NCI-H2107 treated with DMSO at 0.1 percent for 48 hours (cell line): ENCODE measurements around the gene C6orf62.
"Not testable (repeated sequence)": the region's sequence is repeated elsewhere in the genome, so short reads cannot be mapped to it uniquely, and the experiment has no call there.

Experiments
- DNase-seq: peaks from one replicate; lab custom pipeline; 2025; ENCODE audit not compliant: unreplicated experiment; lab: John Stamatoyannopoulos, UW

C6orf62 gene

GRCh38 chr6:24702720-24703282, 16.2 kb downstream of the C6orf62 start:
- no peak for DNase-seq

GRCh38 chr6:24699521-24700359, 19.2 kb downstream of the C6orf62 start:
- DNase-seq = no peak

DNA sequence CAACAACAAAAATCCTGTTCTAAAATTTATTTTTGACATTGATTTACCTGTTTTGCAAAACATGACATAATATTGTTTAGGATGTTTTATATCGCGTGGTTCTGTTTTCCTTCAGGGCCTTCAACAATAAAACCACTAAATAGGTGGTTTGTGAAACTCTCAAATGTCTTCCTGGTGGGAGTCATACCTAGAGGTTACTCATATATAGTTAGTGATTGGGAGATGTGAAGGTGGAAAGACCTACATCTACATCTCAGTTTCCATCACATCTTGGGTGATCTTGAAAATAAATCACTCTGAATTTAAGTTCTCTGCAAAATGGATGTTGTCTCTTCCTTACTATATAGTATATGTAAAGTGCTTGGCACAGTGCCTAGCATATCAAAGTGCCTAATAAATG, 22.9 kb downstream of the C6orf62 start:
- DNase-seq = no peak

DNA sequence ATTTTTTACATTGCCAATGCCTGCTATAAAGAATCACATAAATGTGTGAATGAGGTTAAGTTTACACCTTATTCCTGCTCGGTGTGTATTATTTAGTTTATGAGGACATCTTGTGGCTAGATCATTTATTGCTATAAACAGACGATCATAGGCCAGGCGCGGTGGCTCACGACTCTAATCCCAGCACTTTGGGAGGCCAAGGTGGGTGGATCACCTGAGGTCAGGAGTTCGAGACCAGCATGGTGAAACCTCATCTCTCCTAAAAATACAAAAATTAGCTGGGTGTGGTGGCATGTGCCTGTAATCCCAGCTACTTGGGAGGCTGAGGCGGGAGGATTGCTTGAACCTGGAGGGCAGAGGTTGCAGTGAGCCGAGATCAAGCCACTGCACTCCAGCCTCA, 23.3 kb downstream of the C6orf62 start:
- peak; percentile 22 for DNase-seq

DNA sequence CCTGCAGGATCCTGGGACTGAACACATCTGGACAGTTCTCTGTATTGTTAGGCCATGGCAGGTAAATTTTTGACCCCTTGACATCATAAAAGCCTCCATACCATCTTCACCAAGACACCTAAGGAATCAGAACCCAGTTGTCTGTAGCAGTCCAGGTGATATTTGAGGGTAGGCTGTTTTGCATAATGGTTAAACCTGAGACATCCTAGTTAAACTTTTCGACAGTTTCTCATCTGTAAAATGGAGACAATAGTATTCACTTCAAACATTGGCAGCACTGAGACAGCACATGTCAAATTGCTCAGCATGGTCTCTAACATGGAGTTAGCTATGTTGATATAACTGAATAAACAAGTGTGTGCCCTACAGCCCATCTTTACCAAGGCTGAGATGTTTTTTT, 24.8 kb downstream of the C6orf62 start:
- no peak for DNase-seq

GRCh38 chr6:24692848-24693592, 25.9 kb downstream of the C6orf62 start:
- no peak for DNase-seq

GRCh38 chr6:24692415-24692814, 26.5 kb downstream of the C6orf62 start:
- no peak for DNase-seq

DNA sequence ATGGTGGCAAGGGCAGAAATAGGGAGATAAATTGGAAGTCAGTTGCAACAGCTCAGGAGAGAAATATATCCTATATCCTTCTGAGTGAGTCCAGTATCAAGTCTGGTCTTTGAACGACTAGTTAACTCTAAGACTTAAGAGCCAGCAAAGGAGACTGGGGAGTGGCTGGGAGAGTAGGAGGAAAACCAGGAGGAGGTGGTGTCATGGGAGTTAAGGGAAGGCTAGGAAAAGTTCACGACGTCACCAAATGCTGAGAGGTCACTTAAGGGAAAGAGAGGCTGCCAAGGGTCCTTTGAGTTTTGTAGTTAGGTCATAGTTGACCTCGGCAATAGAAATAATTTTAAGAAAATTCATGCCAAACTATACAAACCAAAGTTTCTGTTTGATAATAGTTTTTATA, 27.0 kb downstream of the C6orf62 start:
- DNase-seq = no peak

DNA sequence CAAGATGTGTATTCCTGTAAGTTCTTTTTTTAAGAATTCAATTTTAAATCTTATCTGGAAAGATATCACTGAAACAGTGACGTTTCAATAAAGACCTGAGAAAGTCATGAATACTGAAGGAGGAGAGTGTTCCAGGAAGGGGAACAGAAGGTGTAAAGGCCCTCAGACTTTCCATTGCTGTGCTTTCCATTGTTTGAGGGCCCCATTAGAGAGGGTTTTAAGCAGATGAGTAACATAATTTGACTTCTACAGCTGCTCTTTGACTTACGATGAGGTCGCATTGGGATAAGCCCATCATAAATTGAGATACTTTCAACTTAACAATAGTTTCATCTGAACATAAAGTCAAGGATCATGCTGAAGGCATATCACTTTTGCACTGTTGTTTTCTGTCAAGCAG, 27.4 kb downstream of the C6orf62 start:
- no peak for DNase-seq

DNA sequence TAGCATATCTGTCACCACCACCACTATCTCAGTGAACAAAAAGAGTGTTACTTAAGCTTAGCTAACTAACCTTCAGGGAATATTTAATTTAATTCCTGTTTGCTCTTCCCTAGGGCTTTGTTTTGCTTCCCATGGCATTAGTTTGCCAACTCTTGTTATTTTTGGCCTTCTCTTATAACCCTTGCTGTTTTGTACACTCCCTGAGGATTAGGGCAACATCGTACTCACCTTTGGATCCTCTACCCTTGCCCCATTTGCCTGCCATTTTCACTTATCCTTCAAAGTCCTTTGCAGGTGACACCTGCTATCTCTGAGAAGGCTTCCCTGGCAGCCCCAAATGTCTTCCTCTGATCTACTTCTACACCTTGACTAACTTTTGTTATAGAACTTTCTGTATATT, 28.4 kb downstream of the C6orf62 start:
- DNase-seq = no peak

DNA sequence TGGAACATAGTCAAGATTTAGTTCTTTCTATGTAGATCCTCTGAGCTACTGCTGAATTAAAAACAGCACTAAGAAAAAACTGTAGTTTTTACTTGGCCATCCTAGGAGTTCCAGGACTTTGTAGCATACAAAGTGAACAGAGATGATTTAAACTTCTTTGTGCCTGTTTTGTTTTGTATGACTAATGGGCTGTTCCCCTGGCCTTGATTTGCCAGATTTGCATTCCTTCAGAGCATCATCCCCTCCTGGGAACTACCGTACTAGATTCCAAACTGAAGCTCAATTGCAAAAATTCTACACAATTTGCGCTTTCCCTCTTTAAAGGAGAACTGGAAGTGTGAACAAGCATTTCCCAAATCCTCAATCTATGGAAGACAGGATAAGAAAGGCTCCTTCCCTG, 29.0 kb downstream of the C6orf62 start:
- no peak for DNase-seq

DNA sequence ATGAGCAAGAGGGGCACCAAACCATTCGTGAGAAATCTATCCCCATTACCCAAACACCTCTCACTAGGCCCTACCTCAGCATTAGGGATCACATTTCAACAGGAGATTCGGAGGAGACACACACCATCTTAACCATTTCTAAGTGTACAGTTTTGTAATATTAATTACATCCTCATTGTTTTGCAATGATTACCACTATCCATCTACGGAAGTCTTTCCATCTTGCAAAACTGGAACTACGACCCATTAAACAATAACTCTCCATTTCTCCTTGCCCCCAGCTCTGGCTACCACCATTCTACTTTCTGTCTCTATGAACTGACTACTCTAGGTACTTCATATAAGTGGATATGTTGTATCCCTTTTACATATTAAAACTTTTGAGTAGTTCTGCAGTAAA, 32.0 kb downstream of the C6orf62 start:
- no peak for DNase-seq

DNA sequence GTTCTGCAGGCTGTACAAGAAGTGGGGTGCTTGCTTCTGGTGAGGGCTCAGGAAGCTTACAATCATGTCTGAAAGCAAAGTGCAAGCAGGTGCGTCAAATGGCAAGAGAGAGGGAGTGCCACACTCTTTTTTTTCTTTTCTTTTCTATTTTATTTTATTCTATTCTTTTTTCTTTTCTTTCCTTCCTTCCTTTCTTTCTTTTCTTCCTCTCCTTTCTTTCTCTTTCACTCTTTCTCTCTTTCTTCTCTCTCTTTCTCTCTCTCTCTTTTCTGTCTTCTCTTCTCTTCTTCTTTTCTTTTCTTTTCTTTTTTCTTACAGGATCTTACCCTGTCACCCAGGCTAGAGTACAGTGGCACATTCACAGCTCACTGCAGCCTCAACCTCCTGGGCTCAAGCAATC, 32.5 kb downstream of the C6orf62 start:
- DNase-seq = no peak

DNA sequence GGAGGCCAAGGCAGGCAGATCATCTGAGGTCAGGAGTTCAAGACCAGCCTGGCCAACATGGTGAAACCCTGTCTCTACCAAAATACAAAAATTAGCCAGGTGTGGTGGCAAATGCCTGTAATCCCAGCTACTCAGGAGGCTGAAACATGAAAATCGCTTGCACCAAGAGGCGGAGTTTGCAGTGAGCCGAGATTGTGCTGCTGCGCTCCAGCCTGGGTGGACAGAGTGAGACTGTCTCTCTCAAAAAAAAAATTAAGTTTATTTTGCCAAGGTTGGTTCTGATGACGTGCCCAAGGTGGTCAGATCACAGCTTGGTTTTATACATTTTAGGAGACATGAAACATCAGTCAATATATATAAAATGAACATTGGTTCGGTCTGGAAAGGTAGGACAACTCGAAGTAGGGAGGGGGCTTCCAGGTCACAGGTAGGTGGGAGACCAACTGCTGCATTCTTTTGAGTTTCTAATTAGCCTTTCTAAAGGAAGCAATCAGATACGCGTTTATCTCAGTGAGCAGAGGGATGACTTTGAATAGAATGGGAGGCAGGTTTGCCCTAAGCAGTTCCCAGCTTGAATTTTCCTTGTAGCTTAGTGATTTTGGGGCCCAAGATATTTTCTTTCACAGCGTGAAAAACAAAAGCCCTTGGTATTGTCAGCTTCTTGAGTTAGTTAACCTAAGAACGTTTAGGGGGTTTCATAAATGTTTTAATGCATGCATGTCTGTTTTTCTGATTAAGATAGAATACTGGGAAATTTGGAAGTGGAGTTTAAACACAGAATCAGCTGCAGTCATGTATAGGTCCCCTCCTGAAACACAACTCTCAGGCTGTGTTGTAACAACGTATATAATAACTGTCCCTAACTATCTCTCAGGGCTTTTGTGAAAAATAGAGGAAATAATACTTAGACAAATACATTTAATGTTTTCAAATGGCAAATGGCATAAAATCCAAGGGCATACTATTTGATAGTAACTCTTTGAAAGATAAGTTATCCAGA, 35.4 kb downstream of the C6orf62 start:
- DNase-seq = no peak

DNA sequence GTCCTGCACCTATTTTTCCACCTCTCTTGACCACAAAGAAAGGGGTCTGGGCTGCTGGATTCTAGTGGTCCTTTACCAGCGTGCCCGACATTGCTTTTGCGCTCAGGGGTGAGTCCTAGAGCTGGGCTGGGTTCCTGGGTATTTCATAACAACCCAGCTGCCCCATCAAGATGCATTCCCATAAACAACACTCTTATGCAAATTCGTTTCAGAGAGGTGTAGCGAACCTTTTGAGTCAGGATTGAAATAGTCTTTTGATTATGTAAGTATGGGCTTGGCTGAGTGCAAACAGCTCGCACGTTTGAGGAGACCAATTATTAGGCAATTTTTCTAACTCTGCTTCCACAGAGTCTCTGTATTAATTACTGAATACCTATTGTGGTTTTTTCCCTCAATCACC, 38.4 kb downstream of the C6orf62 start:
- no peak for DNase-seq

DNA sequence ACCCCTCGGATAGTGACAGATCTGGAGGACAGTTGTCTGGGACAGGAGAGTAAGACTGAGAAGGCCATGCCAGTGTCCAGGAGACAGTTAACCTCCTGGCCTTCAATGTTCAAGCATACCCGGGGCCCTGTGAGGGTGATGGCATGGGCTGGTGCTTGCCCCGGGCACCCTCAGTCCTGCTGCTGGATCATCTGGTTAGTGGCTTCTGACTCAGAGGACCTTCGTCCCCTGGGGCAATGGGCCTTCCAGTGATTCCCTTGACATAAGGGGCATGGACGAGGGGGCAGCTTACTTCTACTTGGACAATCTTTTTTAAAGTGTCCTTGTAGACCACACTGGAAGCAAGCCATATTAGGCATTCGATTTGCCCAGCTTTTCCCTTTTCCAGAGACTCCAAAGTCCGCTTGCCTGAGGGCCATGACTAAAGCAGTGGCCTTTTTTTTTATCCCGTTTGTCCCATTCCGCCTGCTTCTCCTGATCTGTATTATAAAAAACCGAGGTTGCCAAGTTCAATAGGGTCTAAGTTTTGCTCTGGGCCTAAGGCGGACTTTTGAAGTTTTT, 40.1 kb downstream of the C6orf62 start:
- not testable (repeated sequence) for DNase-seq

GRCh38 chr6:24673625-24674024, 45.3 kb downstream of the C6orf62 start:
- DNase-seq = no peak

DNA sequence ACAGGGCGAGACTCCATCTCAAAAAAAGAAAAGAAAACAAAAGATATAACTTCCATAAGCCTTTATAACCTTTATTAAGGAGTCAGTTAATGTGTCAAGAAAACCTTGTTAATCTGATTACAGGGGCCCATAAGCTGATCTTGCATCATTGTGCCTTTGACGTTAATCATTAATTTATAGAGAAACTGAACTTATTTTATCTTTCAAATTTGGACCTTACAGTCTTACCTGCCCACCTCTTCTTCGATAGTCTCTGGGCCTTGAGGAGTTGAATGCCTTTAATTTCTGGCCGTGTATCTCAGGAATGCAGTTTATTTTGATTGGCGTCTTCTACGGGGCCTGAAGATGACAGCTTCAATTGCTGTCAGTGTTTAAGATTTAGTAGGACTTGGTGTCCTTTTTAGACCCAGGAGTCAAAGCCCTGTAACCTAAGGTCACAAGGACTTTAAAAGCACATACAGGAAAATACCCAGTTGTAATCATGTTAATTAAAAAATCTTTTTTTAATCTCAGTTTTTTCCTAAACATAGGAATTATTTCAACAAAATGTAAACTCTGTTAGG, 46.3 kb downstream of the C6orf62 start:
- DNase-seq = no peak

DNA sequence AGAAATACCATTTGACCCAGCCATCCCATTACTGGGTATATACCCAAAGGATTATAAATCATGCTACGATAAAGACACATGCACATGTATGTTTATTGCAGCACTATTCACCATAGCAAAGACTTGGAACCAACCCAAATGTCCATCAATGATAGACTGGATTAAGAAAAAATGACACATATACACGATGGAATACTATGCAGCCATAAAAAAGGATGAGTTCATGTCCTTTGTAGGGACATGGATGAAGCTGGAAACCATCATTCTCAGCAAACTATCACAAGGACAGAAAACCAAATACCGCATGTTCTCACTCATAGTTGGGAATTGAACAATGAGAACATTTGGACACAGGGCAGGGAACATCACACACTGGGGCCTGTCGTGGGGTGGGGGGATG, 47.9 kb downstream of the C6orf62 start:
- not testable (repeated sequence) for DNase-seq

- not testable (repeated sequence) for DNase-seq
Measured at GRCh38 chr6:24670492-24670891, 48.5 kb downstream of the C6orf62 start.
